WTC11 (cell line): ENCODE measurements around the gene CAPN11. TPM values are rescaled to one million over a fixed set of nuclear protein-coding genes. Genes with fewer than 3 reads are reported as not detected.

ENCODE experiments used
- ATAC-seq: fragments of 200-7000 bp; cut with Tn5 transposase; 2 replicates; pipeline ENCODE4 v1.10.0; 2021; ENCODE audit warnings: mild to moderate bottlenecking, moderate library complexity
- CTCF ChIA-PET: fragments of 300-600 bp; sonication (Branson Sonifier 250); formaldehyde crosslinking; loops from one replicate; lab custom pipeline; 2021; ENCODE audit warnings: antibody characterized with exemption; lab: Charles Lee
- POLR2A ChIA-PET: fragments of 350-600 bp; sonication (Branson Sonifier 250); formaldehyde crosslinking; loops from one replicate; lab custom pipeline; 2021; ENCODE audit warnings: antibody characterized with exemption; lab: Charles Lee
- DNase-seq: peaks from one replicate; pipeline ENCODE4 v3.0.0; 2021; ENCODE audit warnings: low spot score
- H3K27ac Mint-ChIP-seq: 2 replicates; pipeline ENCODE4 v1.8.0; 2021; ENCODE audit warnings: mixed read lengths
- H3K27me3 Mint-ChIP-seq: 2 replicates; pipeline ENCODE4 v1.8.0; 2021; ENCODE audit warnings: low read depth, mild to moderate bottlenecking, moderate library complexity, mixed read lengths
- H3K36me3 Mint-ChIP-seq: 2 replicates; pipeline ENCODE4 v1.8.0; 2021; ENCODE audit warnings: mixed read lengths
- H3K4me1 Mint-ChIP-seq: 2 replicates; pipeline ENCODE4 v1.8.0; 2022; ENCODE audit warnings: mixed read lengths
- H3K4me3 Mint-ChIP-seq: 2 replicates; pipeline ENCODE4 v1.8.0; 2021; ENCODE audit warnings: mild to moderate bottlenecking, moderate library complexity, mixed read lengths
- H3K9me3 Mint-ChIP-seq: 2 replicates; pipeline ENCODE4 v1.8.0; 2021; ENCODE audit warnings: mixed read lengths
- CBFB ChIP-seq: sonication (generic); formaldehyde crosslinking; IDR thresholded peaks from 2 replicates; pipeline ENCODE4 v1.8.1; 2022; ENCODE audit warnings: mild to moderate bottlenecking, low read depth, missing genetic modification reagents
- ESRRA ChIP-seq: sonication (generic); formaldehyde crosslinking; IDR thresholded peaks from 2 replicates; pipeline ENCODE4 v1.8.1; 2022; ENCODE audit warnings: mild to moderate bottlenecking, missing genetic modification reagents, borderline replicate concordance
- ETV6 ChIP-seq: sonication (generic); formaldehyde crosslinking; IDR thresholded peaks from 2 replicates; pipeline ENCODE4 v1.8.1; 2022; ENCODE audit warnings: mild to moderate bottlenecking, missing genetic modification reagents
- GABPB1 ChIP-seq: sonication (generic); formaldehyde crosslinking; IDR thresholded peaks from 2 replicates; pipeline ENCODE4 v1.8.1; 2023; ENCODE audit warnings: mild to moderate bottlenecking, missing genetic modification reagents
- GTF2I ChIP-seq: fragments of 250-450 bp; sonication (Bioruptor Pico); conservative IDR thresholded peaks from 2 replicates; pipeline ENCODE4 v1.4.0; 2021; ENCODE audit warnings: mild to moderate bottlenecking
- NR2C2 ChIP-seq: sonication (generic); formaldehyde crosslinking; IDR thresholded peaks from 2 replicates; pipeline ENCODE4 v1.8.0; 2022; ENCODE audit warnings: mild to moderate bottlenecking, missing genetic modification reagents
- OVOL2 ChIP-seq: fragments of 250-450 bp; sonication (Bioruptor Pico); IDR thresholded peaks from 2 replicates; pipeline ENCODE4 v1.9.0; 2021; ENCODE audit warnings: mild to moderate bottlenecking, borderline replicate concordance
- RELA ChIP-seq: sonication (generic); formaldehyde crosslinking; IDR thresholded peaks from 2 replicates; pipeline ENCODE4 v1.8.1; 2022; ENCODE audit warnings: missing genetic modification reagents, mild to moderate bottlenecking, borderline replicate concordance
- SMAD4 ChIP-seq: sonication (generic); formaldehyde crosslinking; IDR thresholded peaks from 2 replicates; pipeline ENCODE4 v1.8.0; 2022; ENCODE audit warnings: mild to moderate bottlenecking, missing genetic modification reagents
- SOX15 ChIP-seq: fragments of 250-450 bp; sonication (Bioruptor Pico); IDR thresholded peaks from 2 replicates; pipeline ENCODE4 v1.9.0; 2021; ENCODE audit warnings: mild to moderate bottlenecking
- SP1 ChIP-seq: sonication (generic); formaldehyde crosslinking; conservative IDR thresholded peaks from 2 replicates; pipeline ENCODE4 v1.8.1; 2022; ENCODE audit warnings: missing genetic modification reagents
- TCF7 ChIP-seq: sonication (generic); formaldehyde crosslinking; IDR thresholded peaks from 2 replicates; pipeline ENCODE4 v1.8.0; 2022; ENCODE audit warnings: mild to moderate bottlenecking, low read depth, missing genetic modification reagents, moderate library complexity
- TEAD4 ChIP-seq: sonication (generic); formaldehyde crosslinking; IDR thresholded peaks from 2 replicates; pipeline ENCODE4 v1.8.0; 2022; ENCODE audit warnings: mild to moderate bottlenecking, missing genetic modification reagents
- TP53 ChIP-seq: sonication (generic); formaldehyde crosslinking; IDR thresholded peaks from 2 replicates; pipeline ENCODE4 v1.8.1; 2023; ENCODE audit warnings: mild to moderate bottlenecking, missing genetic modification reagents
- ZNF416 ChIP-seq: fragments of 250-450 bp; sonication (Bioruptor Pico); IDR thresholded peaks from 2 replicates; pipeline ENCODE4 v1.9.0; 2021; ENCODE audit warnings: mild to moderate bottlenecking, inconsistent platforms
- total RNA-seq: library from RNA; stranded (reverse); gene quantifications from 3 replicates; pipeline ENCODE4 v1.2.3, GENCODE V29; 2021
- TF ChIP-seq, protein P1 (sequence below): fragments of 250-450 bp; sonication (Bioruptor Pico); IDR thresholded peaks from 2 replicates; pipeline ENCODE4 v1.9.0; 2021; ENCODE audit warnings: mild to moderate bottlenecking, borderline replicate concordance
- TF ChIP-seq, protein P2 (sequence below): fragments of 250-450 bp; sonication (Bioruptor Pico); IDR thresholded peaks from 2 replicates; pipeline ENCODE4 v1.9.0; 2021; ENCODE audit warnings: mild to moderate bottlenecking
- TF ChIP-seq, protein P3 (sequence below): sonication (generic); formaldehyde crosslinking; conservative IDR thresholded peaks from 2 replicates; pipeline ENCODE4 v1.8.1; 2022; ENCODE audit warnings: mild to moderate bottlenecking, missing genetic modification reagents
- TF ChIP-seq, protein P4 (sequence below): sonication (generic); formaldehyde crosslinking; IDR thresholded peaks from 2 replicates; pipeline ENCODE4 v1.8.1; 2022; ENCODE audit warnings: low read depth, missing genetic modification reagents, borderline replicate concordance
- TF ChIP-seq, protein P5 (sequence below): fragments of 250-450 bp; sonication (Bioruptor Pico); IDR thresholded peaks from 2 replicates; pipeline ENCODE4 v1.9.0; 2021; ENCODE audit warnings: moderate library complexity, mild to moderate bottlenecking, inconsistent platforms, borderline replicate concordance
- TF ChIP-seq, protein P6 (sequence below): fragments of 250-450 bp; sonication (Bioruptor Pico); IDR thresholded peaks from 2 replicates; pipeline ENCODE4 v2.1.2; 2022; ENCODE audit warnings: mild to moderate bottlenecking, moderate library complexity

The CAPN11 gene
- total RNA-seq, 1 experiment from 2014 or later, result 2.3 TPM

DNA sequence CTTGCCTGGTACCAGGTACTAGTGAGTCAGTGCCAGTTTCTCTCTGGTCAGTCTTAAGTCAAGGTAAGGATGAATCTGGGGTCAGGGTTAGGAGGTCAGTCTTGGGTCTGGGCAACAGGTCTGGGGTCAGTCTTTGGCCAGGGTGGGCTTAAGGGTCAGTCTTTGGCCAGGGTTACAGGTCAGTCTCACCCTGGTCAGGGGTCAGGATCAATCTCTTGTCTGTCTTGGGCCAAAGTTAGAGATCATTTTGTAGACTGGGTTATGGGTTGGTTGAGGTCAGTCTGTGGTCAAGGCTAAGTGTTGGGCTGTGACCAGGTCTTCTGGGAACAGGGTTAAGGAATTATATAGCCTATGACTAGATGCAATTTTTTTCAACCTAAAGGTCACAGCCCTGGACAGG is 12.8 kb upstream of the CAPN11 start:
- POLR2A ChIA-PET, result no interaction called here
- no peak for TF ChIP-seq ZNF416 (CRISPR knock-in tag)
- no peak for TF ChIP-seq OVOL2
- TF ChIP-seq TEAD4, result no peak
- TF ChIP-seq, protein P1, sequence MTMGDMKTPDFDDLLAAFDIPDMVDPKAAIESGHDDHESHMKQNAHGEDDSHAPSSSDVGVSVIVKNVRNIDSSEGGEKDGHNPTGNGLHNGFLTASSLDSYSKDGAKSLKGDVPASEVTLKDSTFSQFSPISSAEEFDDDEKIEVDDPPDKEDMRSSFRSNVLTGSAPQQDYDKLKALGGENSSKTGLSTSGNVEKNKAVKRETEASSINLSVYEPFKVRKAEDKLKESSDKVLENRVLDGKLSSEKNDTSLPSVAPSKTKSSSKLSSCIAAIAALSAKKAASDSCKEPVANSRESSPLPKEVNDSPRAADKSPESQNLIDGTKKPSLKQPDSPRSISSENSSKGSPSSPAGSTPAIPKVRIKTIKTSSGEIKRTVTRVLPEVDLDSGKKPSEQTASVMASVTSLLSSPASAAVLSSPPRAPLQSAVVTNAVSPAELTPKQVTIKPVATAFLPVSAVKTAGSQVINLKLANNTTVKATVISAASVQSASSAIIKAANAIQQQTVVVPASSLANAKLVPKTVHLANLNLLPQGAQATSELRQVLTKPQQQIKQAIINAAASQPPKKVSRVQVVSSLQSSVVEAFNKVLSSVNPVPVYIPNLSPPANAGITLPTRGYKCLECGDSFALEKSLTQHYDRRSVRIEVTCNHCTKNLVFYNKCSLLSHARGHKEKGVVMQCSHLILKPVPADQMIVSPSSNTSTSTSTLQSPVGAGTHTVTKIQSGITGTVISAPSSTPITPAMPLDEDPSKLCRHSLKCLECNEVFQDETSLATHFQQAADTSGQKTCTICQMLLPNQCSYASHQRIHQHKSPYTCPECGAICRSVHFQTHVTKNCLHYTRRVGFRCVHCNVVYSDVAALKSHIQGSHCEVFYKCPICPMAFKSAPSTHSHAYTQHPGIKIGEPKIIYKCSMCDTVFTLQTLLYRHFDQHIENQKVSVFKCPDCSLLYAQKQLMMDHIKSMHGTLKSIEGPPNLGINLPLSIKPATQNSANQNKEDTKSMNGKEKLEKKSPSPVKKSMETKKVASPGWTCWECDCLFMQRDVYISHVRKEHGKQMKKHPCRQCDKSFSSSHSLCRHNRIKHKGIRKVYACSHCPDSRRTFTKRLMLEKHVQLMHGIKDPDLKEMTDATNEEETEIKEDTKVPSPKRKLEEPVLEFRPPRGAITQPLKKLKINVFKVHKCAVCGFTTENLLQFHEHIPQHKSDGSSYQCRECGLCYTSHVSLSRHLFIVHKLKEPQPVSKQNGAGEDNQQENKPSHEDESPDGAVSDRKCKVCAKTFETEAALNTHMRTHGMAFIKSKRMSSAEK, result no peak
- TF ChIP-seq, protein P2, sequence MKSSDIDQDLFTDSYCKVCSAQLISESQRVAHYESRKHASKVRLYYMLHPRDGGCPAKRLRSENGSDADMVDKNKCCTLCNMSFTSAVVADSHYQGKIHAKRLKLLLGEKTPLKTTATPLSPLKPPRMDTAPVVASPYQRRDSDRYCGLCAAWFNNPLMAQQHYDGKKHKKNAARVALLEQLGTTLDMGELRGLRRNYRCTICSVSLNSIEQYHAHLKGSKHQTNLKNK (CRISPR knock-in tag), result no peak
- TF ChIP-seq NR2C2, result no peak
- no peak for TF ChIP-seq SP1 (CRISPR knock-in tag)
- TF ChIP-seq, protein P3, sequence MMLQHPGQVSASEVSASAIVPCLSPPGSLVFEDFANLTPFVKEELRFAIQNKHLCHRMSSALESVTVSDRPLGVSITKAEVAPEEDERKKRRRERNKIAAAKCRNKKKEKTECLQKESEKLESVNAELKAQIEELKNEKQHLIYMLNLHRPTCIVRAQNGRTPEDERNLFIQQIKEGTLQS (CRISPR knock-in tag), result no peak
- TF ChIP-seq SMAD4, result no peak
- no peak for TF ChIP-seq TP53 (CRISPR knock-in tag)
- no peak for TF ChIP-seq GTF2I (CRISPR knock-in tag)
- no peak for TF ChIP-seq RELA (CRISPR knock-in tag)
- TF ChIP-seq, protein P4, sequence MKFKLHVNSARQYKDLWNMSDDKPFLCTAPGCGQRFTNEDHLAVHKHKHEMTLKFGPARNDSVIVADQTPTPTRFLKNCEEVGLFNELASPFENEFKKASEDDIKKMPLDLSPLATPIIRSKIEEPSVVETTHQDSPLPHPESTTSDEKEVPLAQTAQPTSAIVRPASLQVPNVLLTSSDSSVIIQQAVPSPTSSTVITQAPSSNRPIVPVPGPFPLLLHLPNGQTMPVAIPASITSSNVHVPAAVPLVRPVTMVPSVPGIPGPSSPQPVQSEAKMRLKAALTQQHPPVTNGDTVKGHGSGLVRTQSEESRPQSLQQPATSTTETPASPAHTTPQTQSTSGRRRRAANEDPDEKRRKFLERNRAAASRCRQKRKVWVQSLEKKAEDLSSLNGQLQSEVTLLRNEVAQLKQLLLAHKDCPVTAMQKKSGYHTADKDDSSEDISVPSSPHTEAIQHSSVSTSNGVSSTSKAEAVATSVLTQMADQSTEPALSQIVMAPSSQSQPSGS (CRISPR knock-in tag), result no peak
- no peak for TF ChIP-seq ETV6 (CRISPR knock-in tag)
- no peak for TF ChIP-seq TCF7 (CRISPR knock-in tag)
- no peak for TF ChIP-seq GABPB1 (CRISPR knock-in tag)

DNA sequence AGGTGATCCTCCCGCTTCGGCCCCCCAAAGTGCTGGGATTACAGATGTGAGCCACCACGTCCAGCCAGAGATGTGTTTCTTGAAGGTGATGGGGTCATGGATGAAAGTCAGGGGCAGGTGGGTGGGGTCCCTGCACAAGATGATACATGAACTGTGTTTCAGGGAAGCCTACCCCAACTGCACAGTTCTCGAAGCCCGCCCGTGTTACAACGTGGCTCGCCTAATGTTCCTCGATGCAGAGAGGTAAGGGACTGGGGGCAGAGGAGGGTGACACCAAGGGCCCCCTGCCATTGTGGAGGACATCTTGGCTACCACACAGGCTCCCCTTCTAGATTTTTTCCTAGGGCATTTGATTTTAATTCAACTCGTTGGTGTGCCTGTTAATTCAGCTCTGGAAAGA is 11.9 kb upstream of the CAPN11 start:
- Mint-ChIP-seq H3K36me3 (peaks cover 43% of the 10 kb centered on the region), H3K27me3 (no peaks in the 10 kb centered on the region), H3K4me3 (no peak overlapping the region), H3K9me3 (no peaks in the 10 kb centered on the region), H3K4me1 (peaks cover 3% of the 10 kb centered on the region; the same call in 1 of the 2 replicates), H3K27ac (no peak overlapping the region)
- POLR2A ChIA-PET, result interaction anchor here (0.5 kb wide), 1 partner anchor 1118 kb away, joined by 3 read pairs; no protein-coding TSS in a partner anchor
- DNase-seq (no peak), ATAC-seq (no peak)
- CTCF ChIA-PET, result no interaction called here
- TF ChIP-seq, protein P1, result no peak
- TF ChIP-seq CBFB (CRISPR knock-in tag), result no peak
- TF ChIP-seq, protein P5, sequence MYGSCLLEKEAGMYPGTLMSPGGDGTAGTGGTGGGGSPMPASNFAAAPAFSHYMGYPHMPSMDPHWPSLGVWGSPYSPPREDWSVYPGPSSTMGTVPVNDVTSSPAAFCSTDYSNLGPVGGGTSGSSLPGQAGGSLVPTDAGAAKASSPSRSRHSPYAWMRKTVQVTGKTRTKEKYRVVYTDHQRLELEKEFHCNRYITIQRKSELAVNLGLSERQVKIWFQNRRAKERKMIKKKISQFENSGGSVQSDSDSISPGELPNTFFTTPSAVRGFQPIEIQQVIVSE, result no peak
- no peak for TF ChIP-seq ESRRA (CRISPR knock-in tag)
- no peak for TF ChIP-seq SOX15 (CRISPR knock-in tag)
- TF ChIP-seq, protein P6, sequence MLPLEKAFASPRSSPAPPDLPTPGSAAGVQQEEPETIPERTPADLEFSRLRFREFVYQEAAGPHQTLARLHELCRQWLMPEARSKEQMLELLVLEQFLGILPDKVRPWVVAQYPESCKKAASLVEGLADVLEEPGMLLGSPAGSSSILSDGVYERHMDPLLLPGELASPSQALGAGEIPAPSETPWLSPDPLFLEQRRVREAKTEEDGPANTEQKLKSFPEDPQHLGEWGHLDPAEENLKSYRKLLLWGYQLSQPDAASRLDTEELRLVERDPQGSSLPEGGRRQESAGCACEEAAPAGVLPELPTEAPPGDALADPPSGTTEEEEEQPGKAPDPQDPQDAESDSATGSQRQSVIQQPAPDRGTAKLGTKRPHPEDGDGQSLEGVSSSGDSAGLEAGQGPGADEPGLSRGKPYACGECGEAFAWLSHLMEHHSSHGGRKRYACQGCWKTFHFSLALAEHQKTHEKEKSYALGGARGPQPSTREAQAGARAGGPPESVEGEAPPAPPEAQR (CRISPR knock-in tag), result no peak
- no peak for TF ChIP-seq SP1 (CRISPR knock-in tag)
- TF ChIP-seq RELA (CRISPR knock-in tag), result no peak

More for the DNA sequence above, 12.8 kb upstream of the CAPN11 start:
- Mint-ChIP-seq H3K4me3 (no peak overlapping the region), H3K4me1 (no peaks in the 10 kb centered on the region), H3K9me3 (no peaks in the 10 kb centered on the region), H3K27ac (no peak overlapping the region; the same call in 1 of the 2 replicates), H3K27me3 (no peaks in the 10 kb centered on the region), H3K36me3 (peaks cover 48% of the 10 kb centered on the region)
- CTCF ChIA-PET, result no interaction called here
- ATAC-seq, result no peak
- no peak for DNase-seq
